ENCODE measurements around the gene DLGAP1. TPM values are rescaled to one million over a fixed set of nuclear protein-coding genes. Genes with fewer than 3 reads are reported as not detected.

The DLGAP1 gene
- total RNA-seq, 1 experiment from 2014 or later = 23.0 TPM

GRCh38 chr18:3449512-3450011 lies 1005.5 kb downstream of the DLGAP1 start (continued):
- peak; percentile 77; the same call in 1 of the 2 replicates for TF ChIP-seq FOXP1 (CRISPR knock-in tag; IDR thresholded peaks at IDR 0.05; ENCODE audit: borderline replicate concordance)
- TF ChIP-seq ZNF423 (CRISPR knock-in tag; IDR thresholded peaks at IDR 0.05) = peak; percentile 68; the same call in 1 of the 2 replicates
- TF ChIP-seq FOXK1 (CRISPR knock-in tag; IDR thresholded peaks at IDR 0.05) = 0 out of 2 replicates have a peak, but pooled peaks have one; percentile 29
- no peak for TF ChIP-seq ZNF416 (CRISPR knock-in tag; IDR thresholded peaks at IDR 0.05)
- TF ChIP-seq USF2 (CRISPR knock-in tag; IDR thresholded peaks at IDR 0.05) = no peak

- H3K4me3 Mint-ChIP-seq = peak overlapping the region; percentile 83
- H3K27me3 Mint-ChIP-seq (ENCODE audit: low read depth) = no peaks in the 10 kb centered on the region
- DNase-seq (ENCODE audit: low spot score) = peak; percentile 59
- H3K27ac Mint-ChIP-seq = peak overlapping the region; percentile 81
- POLR2A ChIA-PET = interaction anchor here (0.7 to 2.6 kb wide), 8 partner anchors 33 to 217 kb away, joined by 3 to 25 read pairs (median 5); no protein-coding TSS in a partner anchor
- no peaks in the 10 kb centered on the region for H3K9me3 Mint-ChIP-seq
- no peak for ATAC-seq
- H3K36me3 Mint-ChIP-seq = peaks cover 28% of the 10 kb centered on the region
- TF ChIP-seq ARID4B (CRISPR knock-in tag; IDR thresholded peaks at IDR 0.05; ENCODE audit: borderline replicate concordance) (0 out of 2 replicates have a peak, but pooled peaks have one; percentile 26), GABPB1 (CRISPR knock-in tag; IDR thresholded peaks at IDR 0.05) (peak; percentile 55; the same call in 1 of the 2 replicates), ZNF423 (CRISPR knock-in tag; IDR thresholded peaks at IDR 0.05) (no peak)
- peaks cover 41% of the 10 kb centered on the region for H3K4me1 Mint-ChIP-seq
- CTCF ChIA-PET = interaction anchor here (1.3 to 2.1 kb wide), 4 partner anchors 146 to 217 kb away, joined by 3 to 11 read pairs (median 5); no protein-coding TSS in a partner anchor
Measured at GRCh38 chr18:3448838-3449511, 1006.1 kb downstream of the DLGAP1 start.

- ChIA-PET POLR2A (interaction anchor here (0.6 to 2.6 kb wide), 11 partner anchors 13 to 218 kb away, joined by 3 to 25 read pairs (median 5); no protein-coding TSS in a partner anchor), CTCF (interaction anchor here (0.8 to 2.1 kb wide), 8 partner anchors 34 to 218 kb away, joined by 3 to 11 read pairs (median 4); no protein-coding TSS in a partner anchor)
- TF ChIP-seq ZNF671 (CRISPR knock-in tag; IDR thresholded peaks at IDR 0.05) (no peak), HMGA2 (CRISPR knock-in tag; IDR thresholded peaks at IDR 0.05) (no peak), AR (CRISPR knock-in tag; IDR thresholded peaks at IDR 0.05) (no peak), ELF4 (CRISPR knock-in tag; IDR thresholded peaks at IDR 0.05; ENCODE audit: low read depth) (no peak), FOXP1 (CRISPR knock-in tag; IDR thresholded peaks at IDR 0.05; ENCODE audit: borderline replicate concordance) (peak; percentile 84; the same call in 1 of the 2 replicates), GABPB1 (CRISPR knock-in tag; IDR thresholded peaks at IDR 0.05) (peak; percentile 59), ZNF512 (CRISPR knock-in tag; IDR thresholded peaks at IDR 0.05; ENCODE audit: borderline replicate concordance) (no peak), PREB (CRISPR knock-in tag; IDR thresholded peaks at IDR 0.05; ENCODE audit: borderline replicate concordance) (no peak), MYBL2 (CRISPR knock-in tag; IDR thresholded peaks at IDR 0.05) (peak; percentile 99), ZBTB43 (CRISPR knock-in tag; IDR thresholded peaks at IDR 0.05) (peak; percentile 78)
Measured at GRCh38 chr18:3447895-3448837, 1006.9 kb downstream of the DLGAP1 start.

More at GRCh38 chr18:3447895-3448837, 1006.9 kb downstream of the DLGAP1 start:
- peaks cover 42% of the 10 kb centered on the region for H3K4me1 Mint-ChIP-seq
- H3K9me3 Mint-ChIP-seq = no peaks in the 10 kb centered on the region
- DNase-seq (ENCODE audit: low spot score) = peak; percentile 97
- no peaks in the 10 kb centered on the region for H3K27me3 Mint-ChIP-seq (ENCODE audit: low read depth)
- H3K4me3 Mint-ChIP-seq = peak overlapping the region; percentile 83
- peak overlapping the region; percentile 100 for H3K27ac Mint-ChIP-seq
- H3K36me3 Mint-ChIP-seq = peaks cover 20% of the 10 kb centered on the region
- ATAC-seq = peak; percentile 87

Measured in WTC11 (cell line).